GM21447 (cell line): Measurements from ENCODE around the gene IARS2.
"Not testable (repeated sequence)": the region's sequence is repeated elsewhere in the genome, so short reads cannot be mapped to it uniquely, and the experiment has no call there.

Experiments
- ATAC-seq: cut with Tn5 transposase; IDR thresholded peaks from one replicate; pipeline ENCODE4 v1.9.1; 2021; ENCODE audit not compliant: unreplicated experiment

The IARS2 gene

DNA sequence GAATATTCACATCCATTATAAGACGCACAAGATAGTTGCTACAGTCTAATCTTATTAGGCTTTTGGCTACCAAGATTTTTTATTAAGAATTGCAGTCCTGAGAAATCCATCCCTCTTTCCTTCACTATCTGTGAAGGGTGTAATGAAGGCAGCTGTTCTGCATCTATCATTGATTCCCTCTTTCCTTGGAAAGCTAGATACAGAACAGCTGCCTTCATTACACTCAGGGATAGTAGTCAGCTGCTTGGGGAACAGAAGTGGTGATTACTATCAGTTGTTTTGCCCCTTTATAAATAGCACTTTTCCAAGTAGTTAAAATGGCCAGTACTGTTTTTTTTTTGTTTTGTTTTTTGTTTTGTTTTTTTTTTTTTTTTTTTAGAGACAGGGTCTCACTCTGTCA, 70.2 kb downstream of the IARS2 start:
- ATAC-seq = no peak

DNA sequence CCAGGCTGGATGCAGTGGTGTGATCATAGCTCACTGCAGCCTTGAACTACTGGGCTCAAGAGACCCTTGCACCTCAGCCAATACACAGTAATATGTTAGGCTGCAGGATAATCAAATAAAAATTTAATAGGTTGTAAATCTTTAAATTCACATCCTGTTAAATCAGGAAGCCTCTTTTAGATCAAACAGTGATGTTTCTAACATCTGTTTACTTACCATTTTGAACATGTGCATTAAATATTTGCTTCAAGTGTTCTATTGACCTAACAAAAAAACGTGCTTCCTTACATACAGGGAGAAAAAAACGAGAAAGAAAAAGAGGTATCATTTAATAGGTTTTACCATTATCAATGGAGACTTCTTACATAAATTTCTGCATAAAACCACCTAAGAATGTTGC, 70.6 kb downstream of the IARS2 start:
- no peak for ATAC-seq

DNA sequence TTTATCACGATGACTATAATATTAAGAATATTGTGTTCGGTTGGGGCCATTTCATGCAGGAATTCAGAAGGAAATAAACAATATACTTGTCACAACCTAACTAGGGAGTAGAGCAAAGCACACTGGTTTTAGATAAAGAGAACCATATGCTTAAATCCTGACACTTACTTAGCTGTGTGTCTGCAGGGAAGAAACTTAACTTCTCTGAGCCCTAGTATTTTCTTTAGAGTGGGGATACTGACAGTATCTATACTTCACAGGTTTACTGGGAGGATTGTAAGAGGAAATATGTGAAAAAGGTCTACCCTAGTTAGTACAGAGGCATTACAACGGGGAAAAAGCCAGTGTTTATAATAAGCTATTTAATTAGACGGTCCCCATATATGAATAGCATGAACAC, 72.9 kb downstream of the IARS2 start:
- ATAC-seq = no peak

DNA sequence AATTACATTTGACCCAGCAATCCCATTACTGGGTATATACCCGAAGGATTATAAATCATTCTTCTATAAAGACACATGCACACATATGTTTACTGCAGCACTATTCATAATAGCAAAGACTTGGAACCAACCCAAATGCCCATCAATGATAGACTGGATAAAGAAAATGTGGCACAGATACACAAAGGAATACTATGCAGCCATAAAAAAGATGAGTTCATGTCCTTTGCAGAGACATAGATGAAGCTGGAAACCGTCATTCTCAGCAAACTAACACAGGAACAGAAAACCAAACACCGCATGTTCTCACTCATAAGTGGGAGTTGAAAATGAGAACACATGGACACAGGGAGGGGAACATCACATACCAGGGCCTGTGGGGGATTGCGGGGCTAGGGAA, 76.0 kb downstream of the IARS2 start:
- ATAC-seq = not testable (repeated sequence)

DNA sequence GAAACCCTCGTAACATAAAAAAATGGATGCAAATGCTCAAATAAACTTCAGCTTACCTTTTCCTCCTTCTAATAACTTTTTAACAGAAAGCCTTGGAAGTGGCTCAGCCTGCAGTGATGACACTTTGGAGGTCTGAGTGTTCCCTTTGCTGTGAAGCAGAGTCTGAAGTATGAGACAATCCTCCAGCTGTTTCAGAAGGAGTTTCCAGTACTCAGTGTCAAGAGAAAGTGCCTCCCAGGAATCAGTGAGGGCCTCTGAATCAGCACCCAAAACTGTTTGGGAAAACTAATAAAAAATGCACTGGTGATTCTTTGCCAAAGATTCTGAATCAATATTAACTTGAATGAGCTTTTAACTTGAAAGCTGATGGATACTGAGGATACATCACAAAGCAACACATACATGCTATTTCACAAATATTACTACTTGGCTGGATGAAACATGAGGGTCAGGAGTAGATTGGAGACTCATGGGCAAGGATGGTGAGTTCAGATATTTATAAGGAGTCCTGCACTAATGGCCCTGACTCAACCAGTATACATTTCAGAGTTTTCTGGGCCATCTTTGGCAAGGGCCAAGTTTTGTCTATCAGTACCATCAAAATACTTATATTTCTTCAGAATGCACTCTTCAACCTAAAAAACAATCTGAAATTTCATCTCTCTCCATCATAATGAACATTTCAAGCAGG, 77.0 kb downstream of the IARS2 start:
- no peak for ATAC-seq

DNA sequence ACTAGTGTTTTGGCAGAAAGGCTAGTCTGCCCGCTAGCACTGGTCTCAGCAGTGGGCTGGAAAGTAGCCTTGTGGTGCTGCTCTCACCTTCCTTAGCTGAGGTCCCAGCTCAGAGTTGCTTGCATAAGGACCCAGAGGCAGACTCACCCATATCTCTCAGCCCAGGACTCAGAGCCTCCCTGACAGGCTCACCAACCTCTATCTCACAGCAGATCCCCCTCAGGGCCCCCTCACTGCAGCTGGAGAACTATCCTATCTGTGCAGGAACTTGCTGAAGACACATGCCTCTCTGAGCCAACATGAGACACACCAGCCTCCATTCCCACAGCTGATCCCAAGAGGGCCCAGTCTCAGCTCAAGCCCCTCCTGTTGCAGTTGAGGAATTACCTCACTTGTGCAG, 82.6 kb downstream of the IARS2 start:
- no peak for ATAC-seq

DNA sequence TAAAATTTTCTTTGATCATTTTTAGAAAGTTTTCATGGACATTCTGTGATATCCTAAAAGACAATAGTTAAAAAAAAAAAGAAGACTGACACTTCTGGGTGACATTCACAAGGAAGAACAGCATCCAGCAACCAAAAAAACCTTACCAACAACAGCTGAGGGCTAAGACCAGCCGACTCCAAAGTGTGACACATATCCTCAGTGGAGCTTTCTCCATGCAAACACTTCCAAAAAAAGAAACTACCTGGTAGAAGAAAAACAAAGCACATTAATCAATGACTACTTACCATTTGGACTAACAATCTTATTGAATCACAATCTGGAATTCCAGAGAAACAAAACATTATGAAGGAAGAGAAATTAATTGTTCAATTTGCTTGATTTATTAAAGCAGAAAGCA, 88.2 kb downstream of the IARS2 start:
- no peak for ATAC-seq

DNA sequence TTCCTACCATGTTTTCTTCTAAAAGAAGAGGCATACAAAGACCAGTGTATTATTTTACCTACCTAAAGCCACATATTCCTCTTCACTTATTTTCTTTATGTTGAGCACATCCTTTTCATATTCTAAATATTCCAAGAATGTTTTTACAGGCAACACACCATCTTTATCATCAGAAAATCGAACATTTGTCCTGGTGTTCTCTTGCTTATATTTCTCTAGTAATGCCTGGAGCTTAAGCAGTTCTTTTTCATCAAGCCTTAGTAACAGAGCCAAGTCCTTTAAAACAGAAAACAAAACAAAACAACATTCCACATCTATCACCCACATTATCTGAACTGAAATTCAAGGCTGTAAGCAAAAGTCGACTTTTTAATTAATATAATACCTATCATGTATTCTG, 88.7 kb downstream of the IARS2 start:
- ATAC-seq = no peak

DNA sequence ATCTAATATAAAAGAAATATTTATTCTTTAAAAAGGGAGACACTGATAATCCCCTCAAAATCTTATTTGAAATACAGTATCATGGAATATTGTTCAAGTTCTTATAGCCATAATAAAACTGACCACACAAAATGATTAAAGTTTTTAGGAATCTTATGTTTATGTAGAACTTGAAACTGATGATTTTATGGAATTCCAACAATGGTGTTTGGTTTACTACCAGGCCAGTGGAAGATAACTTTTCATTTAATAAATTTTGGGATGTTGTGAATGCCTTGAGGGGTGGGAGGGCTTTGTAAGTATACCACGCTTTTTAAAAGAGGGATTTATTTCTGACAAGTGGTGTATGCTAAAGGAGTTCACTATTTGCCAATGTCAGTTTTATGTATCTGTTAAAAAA, 90.6 kb downstream of the IARS2 start:
- no peak for ATAC-seq

DNA sequence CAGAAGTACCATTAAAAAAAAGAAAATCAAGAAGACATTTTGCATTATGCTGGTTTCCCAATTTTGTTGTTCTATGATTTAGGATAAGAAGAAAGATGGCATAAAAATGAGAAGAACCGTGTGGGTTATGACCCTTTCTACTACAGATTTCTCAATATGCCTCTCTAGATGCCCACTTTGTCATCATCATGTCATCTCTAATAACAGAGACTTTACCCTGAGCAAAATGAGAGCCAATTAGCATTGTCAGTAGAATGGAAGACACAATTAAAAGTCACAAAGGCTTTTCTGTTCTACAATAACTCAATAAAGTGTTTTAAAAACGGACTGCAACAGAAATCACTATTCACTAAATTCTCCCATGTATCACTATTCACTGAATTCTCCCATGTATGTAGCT, 92.8 kb downstream of the IARS2 start:
- ATAC-seq = no peak

DNA sequence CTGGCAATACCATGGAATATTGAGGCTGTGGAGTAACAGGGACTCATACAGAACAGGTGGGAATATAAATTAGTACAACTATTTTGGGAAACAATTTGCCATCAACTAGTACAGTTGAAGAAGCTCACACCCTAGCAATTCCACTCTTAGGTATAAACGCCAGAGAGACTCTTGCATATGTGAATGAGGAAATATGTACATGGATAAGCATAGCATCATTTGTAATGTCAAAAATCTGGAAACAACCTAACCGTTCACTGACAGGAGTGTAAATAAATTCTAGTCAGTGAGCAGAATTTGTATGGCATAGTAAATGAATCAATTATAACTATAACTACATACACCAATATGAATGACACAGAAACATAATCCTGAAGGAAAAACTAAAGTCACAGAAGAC, 94.6 kb downstream of the IARS2 start:
- ATAC-seq = no peak

DNA sequence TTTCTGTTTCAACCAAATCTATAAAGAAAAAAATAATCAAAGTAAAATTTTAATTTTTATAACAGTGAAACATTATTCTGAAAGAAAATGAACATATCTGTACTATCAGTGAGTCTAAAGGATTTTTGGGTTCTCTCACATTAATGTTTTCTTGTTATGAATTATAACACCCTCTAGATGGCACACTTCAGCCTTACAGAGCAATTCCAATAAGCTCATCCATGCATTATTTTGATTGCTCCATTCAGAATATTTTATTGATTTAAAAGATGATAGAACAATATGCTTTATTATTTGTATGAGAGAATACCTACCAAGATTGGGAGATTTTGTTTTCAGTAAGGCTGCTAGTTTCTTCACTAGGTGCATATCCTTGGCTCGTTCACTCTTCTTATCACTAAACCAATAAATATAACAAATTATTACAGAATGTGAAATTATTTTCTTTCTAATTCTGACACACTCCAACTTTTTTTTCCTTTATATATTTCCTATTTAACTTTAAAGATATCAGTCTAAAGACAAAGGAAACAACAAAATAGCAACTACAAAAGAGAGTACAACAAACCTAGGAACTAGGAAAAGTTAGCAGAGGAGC, 95.9 kb downstream of the IARS2 start:
- no peak for ATAC-seq

DNA sequence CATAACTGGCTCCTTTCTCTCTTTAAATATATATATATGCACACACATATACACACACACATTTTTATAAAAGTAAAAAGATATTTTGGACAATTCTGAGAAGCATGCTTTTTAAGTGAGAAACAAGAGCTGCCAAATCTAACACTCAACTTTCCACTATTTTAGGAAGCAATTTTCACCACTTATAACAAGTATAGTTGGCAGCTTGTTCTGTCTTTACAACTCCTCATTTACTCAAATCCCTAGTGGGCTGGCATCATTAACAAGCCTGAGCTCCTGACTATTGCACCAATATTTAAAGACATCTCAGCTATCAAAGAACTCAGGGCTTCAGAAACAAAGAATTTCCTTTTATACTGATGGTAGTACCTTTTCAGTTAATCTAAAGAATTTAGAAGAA, 101.8 kb downstream of the IARS2 start:
- ATAC-seq = no peak
